HG03565 (cell line): ENCODE data around the gene PKN1.
"Not testable (repeated sequence)": the region's sequence is repeated elsewhere in the genome, so short reads cannot be mapped to it uniquely, and the experiment has no call there.

Experiments used
- ATAC-seq: cut with Tn5 transposase; IDR thresholded peaks from one replicate; pipeline ENCODE4 v1.9.1; 2021; ENCODE audit warnings: mild to moderate bottlenecking, moderate library complexity; ENCODE audit not compliant: unreplicated experiment

PKN1 gene

DNA sequence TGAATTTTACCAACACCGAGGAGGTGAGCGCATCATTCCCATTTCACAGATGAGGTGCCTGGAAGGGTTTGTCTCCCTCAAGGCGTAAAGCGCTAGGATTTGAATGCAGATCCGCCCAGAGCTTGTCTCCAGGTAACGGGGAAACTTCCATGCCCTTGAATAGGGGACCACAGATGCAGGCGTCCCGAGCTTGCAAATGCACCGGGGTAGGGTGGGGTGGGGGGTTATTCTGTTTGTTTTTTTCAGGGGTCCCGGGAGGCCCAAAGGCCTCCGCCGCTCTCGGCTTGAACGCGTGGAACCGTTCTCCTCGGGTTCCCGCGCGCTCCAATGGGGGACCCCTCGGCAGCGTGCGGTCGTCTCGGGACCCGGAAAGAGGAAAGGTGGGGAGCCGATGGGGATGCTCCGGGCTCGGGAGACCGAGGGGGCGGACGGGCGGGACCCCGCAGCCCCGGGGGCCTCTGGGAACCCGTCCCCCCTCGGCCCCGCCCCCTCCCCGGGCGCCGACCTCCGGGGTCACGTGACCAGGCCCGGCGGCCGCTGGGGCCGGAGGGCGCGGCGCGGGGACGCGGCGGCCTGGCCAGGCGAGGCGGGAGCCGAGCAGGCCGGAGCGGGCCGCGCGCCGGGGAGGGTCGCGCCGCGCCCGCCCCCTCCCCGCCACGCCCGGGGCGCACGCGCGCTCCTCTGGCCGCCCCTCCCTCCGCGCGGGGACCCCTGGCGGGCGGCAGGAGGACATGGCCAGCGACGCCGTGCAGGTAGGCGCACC, at the start of gene PKN1:
Gene PKN1 (plus strand): TSS at position 516 of the 763 bp plus-strand sequence. CDS start 216 bp downstream, at position 732.
- no peak for ATAC-seq

DNA sequence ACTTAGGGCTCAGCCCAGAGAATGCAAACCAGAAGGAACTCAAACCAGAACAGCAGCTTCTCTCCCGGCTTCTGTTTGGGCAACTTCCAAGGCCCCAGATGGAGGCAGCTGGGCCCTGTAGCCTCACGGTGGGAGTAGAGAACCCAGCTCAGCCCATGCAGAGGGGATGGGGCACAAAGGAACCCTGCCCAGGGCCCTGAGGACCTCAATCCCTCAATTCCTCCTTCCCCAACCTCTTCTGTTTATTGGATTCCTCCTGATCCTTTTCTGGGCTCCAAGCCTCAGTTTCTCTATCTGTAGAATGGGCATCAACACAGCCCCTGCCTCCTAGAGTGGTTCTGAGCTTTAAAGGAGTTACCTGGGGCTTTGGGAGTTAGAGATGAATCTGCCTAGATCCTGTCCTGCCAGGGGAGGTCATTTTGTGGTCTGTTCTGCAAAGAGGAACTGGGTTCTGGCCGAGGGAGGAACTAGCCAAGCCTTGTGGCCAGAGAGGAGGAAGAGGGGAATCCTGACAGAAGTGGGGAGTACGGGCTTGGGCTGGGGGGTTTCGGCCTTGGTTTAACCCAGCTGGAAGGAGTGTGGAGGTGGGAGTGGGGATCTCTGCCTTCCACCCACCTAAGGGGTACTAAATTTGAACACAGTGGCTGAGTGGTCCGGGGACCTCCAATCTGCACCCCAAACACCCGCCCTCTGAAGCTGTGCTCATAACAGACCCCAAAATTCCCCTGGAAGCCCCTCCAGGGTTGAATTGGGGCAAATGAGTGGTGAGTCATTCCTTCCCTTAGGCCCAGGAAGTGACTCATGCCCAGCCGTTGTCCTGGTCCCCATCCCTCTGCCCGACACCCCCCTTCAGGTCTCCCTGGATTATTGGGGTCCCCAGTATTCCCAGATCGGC, 49.2 kb upstream of the PKN1 start:
- no peak for ATAC-seq

DNA sequence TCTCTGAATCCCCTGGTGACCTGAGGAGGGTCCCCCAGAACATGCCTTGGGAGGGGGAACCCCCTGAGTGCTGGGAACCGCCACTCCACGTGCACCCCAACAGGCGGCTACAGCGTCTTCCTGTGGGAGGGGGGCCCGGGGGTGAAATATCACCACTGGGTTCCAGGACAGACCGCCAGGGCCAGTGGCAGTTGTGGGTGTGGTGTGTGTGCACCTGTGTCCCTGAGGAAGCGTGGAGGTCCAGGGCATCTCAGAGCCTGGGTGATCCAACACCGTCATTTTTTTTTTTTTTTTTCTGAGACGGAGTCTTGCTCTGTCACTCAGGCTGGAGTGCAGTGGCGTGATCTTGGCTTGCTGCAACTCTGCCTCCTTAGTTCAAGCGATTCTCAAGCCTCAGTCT, 47.6 kb upstream of the PKN1 start:
- no peak for ATAC-seq

DNA sequence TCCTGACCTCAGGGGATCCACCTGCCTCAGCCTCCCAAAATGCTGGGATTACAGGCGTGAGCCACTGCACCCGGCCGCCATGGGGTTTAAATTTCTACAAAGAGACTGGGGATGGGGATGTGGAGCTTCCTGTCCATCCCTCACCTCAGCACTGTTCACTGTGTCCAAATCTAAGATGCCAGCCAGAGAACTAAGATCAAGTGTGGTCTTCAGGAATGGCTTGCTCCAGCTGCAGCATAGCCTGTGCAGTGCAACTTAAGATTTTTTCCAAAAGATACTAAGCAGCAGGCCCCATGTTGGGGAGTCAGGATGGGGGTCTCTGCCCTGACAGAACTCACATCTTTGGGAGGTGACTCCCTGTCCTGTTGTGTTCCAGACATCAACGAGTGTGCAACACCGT, 42.6 kb upstream of the PKN1 start:
- no peak for ATAC-seq

DNA sequence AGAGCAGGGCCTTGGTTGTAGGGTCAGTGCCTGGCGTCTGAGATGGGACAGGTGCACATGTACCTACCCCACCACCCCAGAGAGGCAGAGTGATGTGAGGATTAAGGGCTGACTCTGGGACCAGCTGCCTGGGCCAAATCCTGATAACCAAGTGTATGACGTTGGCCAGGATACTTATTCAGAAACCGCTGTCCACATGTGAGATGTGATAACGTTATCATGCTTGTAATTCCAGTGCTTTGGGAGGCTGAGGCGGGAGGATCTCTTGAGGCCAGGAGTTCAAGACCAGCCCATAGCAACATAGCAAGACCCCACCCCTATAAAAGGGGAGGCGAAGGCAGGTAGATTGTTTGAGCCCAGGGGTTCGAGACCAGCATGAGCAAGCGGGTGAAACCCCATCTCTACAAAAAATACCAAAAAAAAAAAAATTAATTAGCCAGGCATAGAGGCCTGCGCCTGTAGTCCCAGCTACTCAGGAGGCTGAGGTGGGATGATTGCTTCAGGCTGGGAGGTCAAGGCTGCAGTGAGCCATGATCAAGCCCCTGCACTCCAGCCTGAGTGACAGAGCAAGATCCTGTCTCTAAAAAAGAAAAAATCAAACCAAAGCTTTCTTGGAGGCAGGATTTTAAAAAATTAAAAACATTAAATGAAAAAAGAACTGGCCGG, 41.8 kb upstream of the PKN1 start:
- ATAC-seq, result no peak

DNA sequence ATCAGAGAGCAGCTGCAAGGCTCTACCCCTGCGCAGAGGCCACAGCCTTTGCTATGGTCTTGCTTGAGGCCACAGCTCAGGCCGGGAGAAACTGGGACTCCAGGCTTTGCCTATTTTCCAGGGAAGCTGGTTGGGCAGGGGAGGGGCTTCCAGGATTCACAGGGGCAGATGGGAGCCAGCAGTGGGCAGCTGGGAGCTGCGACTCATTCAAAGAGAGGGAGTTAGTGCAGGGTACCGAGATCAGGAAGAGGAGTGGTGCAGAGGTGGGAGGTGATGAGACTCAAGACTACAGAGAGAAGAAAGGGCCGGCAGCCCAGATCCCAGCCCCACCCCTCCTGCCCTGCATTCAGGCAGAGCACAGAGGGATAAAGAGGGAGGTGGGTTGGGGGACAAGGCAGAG, 39.8 kb upstream of the PKN1 start:
- ATAC-seq, result no peak

DNA sequence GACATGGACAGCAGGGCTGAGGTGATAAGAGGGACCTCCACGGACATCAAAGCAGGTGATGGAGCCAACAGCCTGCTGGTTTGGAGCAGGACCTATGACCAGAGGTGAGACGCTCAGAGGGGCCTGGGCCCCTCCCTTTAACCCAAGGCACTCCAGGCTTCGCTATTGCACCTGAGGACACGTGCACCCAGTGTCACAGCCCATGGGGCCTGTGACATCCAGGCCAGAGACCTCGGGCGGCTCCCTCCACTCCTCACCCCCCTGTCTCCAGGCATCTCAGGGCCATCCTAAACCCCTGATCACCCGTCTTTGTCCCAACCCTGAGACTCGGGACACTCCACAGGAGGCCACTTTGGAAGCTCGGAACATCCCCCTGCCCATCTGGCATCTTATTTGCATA, 38.9 kb upstream of the PKN1 start:
- ATAC-seq, result no peak

DNA sequence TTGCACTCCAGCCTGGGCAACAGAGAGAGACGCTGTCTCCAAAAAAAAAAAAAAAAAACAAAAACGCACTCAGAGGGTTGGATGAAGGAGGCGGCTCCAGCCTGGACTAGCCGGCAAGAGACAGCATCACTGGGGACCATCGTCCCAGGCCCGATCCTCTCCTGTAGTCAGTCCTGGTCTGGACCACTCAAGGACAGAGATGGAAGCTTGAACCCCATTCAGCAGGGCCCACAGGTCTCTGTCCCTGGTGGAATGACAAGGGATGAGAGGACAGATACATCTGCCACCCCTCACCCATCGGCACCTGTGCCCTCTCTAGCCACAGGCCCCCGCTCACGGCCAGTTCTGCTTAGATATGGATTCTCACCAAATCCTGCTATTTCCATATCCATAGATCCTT, 37.8 kb upstream of the PKN1 start:
- ATAC-seq, result no peak

DNA sequence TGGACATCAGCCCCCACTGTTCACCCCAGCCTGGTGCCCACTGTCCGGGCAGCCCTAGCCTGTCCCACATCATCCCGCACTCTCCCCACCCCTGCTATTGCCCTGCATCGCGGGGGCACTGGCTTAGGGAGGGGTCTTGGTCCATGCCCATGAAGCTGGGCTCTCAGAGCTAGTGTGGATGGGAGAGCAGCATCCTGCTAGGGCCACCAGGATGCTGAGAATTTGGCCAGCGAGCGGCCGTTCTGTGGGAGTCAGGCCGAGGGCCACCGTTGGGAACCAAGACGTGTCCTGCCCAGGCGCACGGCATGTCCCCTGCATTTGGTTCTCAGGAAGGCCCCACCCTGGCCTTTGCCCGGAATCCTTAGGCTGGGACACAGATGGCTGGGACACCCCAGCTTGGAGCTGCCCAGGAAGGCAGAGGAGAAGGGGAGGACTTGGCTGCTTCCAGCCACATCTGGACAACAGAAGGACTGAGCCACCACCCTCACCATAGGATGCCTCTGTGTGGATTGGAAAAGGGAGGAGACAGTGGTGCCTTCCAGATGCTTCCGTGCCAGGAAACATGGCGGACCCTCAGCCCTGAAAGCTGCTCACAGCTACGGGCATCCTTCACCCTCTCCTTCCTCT, 37.3 kb upstream of the PKN1 start:
- no peak for ATAC-seq

DNA sequence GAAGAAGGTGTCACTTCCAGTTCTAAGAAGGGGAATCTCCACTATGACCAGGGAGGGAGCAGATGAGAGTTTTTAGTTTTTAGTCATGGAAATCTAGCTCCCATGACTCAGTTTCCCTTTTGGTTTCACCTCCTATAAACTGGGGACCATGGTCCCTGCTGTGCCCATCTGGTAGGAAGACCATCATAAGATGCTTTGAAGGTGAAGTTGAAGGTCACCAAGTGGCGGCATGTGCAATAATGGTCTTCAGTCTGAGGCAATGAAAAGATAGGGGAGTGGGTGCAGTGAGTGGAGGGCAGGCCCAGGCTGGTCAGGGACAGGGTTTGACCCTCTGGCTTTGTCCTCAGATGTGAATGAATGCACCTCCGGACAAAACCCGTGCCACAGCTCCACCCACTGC, 36.4 kb upstream of the PKN1 start:
- not testable (repeated sequence) for ATAC-seq

DNA sequence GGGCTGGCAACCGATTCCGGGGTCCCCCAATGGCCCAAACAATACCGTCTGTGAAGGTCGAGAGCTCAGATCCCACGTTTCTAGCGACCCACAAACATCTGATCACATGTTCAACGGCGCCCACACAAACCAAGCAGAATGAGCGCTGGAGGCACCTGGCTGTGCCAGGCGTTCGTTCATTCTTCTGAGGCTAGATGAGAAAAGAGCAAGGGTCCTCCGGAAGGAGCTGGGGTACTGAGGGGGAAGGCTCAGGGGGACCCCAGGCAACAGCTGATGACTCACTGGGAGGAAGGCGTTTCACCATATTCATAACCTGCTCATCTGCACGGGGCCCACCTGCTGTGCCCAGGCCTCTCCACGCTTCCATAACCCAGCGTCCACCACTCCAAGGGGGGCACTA, 35.9 kb upstream of the PKN1 start:
- not testable (repeated sequence) for ATAC-seq

DNA sequence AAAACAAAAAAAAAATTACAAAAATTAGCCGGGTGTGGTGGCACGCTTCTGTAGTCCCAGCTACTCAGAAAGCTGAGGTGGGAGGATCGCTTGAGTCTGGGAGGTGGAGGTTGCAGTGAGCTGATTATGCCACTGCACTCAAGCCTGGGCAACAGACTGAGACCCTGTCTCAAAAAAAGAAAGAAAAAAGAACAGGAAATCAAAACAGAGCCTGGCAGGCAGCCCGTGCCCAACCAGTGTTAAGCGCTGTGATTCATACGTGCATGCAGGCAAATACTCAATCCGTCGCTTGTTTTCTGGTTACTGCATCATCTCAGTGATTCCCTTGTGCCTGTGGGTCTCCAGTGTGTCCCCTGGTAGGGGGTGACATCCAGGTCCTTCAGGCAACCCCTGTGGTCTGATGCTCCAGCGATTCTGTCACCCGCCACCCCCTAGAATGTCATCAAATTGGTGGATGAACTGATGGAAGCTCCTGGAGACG, 32.1 kb upstream of the PKN1 start:
- ATAC-seq, result no peak

DNA sequence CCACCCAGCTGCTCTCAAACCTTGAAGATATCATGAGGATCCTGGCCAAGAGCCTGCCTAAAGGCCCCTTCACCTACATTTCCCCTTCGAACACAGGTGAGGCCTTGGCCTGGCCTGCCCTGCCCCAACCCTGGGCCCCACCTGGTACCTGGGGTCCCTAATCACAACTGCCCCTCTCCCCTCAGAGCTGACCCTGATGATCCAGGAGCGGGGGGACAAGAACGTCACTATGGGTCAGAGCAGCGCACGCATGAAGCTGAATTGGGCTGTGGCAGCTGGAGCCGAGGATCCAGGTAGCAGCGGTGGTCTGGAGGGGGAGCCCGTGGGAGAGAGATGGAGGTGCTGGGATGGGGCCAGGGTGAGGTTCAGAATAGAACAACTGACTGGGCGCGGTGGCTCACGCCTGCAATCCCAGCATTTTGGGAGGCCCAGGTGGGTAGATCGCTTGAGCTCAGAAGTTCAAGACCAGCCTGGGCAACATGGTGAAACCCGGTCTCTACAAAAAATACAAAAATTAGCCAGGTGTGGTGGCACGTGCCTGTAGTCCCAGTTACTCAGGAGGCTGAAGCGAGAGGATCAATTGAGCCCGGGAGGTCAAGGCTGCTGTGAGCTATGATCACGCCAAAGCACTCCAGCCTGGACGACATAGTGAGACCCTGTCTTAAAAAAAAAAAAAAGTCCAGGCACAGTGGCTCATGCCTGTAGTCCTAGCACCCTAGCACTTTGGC, 31.5 kb upstream of the PKN1 start:
- no peak for ATAC-seq

DNA sequence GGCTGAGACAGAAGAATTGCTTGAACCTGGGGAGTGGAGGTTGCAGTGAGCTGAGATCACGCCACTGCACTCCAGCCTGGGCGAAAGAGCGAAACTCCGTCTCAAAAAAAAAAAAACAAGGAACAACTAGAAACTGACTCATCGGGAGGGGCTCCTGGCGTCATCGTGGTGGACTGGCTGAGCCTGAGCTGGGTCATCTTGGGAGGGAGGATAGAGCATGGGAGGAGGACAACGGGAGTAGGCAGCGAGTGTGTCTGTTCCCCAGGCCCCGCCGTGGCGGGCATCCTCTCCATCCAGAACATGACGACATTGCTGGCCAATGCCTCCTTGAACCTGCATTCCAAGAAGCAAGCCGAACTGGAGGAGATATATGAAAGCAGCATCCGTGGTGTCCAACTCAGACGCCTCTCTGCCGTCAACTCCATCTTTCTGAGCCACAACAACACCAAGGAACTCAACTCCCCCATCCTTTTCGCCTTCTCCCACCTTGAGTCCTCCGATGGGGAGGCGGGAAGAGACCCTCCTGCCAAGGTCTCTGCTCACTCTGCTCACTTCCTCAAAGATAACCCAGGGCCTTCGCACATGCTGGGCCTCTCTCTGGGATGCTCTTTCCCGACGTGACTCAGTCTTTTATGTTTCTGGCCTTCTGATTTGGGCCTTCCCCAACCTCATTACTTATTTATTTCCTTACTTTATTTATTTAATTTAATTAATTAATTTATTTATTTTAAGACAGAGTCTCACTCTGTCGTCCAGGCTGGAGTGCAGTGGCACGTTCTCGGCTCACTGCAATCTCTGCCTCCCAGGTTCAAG, 30.6 kb upstream of the PKN1 start:
- ATAC-seq, result no peak

DNA sequence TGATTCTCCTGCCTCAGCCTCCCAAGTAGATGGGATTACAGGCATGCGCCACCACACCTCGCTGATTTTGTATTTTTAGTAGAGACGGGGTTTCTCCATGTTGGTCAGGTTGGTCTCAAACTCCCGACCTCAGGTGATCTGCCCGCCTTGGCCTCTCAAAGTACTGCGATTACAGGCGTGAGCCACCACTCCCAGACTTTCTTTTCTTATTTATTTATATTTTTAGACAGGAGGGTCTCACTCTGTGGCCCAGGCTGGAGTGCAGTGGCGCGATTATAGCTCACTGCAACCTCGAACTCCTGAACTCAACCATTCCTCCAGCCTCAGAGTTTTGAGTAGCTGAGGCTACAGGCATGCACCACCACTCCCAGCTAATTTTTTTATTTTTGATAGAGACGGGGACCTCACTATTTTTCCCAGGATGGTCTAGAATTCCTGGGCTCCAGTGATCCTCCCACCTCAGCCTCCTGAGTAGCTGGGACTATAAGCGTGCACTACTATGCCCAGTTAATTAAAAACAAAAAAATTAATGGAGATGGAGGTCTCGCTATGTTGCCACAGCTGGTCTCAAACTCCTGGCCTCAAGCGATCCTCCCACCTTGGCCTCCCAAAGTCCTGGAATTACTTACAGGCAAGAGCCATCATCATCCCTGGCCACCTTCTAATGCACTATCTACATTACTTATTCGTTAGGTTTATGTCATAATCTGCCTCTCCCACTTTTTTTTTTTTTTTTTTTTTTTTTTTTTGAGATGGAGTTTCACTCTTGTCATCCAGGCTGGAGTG, 29.8 kb upstream of the PKN1 start:
- ATAC-seq, result not testable (repeated sequence)

DNA sequence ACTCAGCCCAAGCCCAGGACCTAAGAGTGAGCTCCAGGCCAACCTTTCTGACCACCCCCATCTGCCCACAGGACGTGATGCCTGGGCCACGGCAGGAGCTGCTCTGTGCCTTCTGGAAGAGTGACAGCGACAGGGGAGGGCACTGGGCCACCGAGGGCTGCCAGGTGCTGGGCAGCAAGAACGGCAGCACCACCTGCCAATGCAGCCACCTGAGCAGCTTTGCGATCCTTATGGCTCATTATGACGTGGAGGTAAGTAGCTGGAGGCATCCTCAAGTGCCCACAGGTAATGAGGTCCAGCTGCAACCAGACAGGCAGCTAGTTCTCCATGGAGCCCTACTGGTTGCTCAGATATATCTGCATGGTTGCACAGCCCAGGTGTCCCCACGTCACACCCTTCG, 28.8 kb upstream of the PKN1 start:
- no peak for ATAC-seq

DNA sequence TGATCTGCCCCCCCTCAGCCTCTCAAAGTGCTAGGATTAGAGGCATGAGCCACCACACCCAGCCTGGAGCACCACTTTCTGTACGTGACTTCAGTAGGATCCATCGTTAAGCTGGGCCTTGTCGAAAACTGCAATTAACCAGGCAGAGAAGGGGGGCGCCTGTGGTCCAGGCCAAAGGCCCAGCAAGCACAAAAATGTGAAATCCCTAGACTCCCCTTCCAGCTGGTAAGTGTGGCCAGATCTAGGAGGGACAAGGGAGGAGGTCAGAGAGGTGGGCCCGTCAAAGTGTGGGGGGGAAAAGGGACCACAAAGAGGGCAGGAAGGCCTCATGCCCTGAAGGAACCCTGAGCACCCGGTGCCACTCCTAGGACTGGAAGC, 27.7 kb upstream of the PKN1 start:
- no peak for ATAC-seq

DNA sequence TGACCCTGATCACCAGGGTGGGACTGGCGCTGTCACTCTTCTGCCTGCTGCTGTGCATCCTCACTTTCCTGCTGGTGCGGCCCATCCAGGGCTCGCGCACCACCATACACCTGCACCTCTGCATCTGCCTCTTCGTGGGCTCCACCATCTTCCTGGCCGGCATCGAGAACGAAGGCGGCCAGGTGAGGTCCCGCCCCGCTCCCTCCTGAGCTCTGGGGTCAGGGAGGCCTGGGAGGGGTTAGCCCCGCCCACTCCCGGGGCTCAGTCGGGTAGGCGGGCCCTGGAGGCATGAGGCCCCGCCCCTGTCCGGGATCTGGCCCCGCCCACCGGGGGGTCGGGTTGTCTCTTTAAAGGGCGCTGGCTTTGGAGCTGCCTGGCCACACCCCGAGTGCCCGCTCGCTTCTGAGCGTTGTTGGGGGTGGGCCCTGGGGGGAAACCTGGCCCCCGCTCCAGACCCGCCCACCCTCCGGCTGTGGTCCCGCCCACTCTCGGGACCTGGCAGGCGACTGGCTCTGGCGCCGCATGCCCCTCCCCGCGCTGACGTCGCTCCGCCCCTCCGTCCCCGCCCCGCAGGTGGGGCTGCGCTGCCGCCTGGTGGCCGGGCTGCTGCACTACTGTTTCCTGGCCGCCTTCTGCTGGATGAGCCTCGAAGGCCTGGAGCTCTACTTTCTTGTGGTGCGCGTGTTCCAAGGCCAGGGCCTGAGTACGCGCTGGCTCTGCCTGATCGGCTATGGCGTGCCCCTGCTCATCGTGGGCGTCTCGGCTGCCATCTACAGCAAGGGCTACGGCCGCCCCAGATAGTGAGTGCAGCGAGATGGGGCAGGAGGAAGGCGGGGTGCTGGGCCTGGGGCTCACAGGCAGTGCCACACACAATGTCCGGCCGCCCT, 27.1 kb upstream of the PKN1 start:
- ATAC-seq, result peak; percentile 59
